MG63 (cell line): ENCODE data around the gene COX14. TPM values are rescaled to one million over a fixed set of nuclear protein-coding genes. Genes with fewer than 3 reads are reported as not detected.
"Not testable (repeated sequence)": the region's sequence is repeated elsewhere in the genome, so short reads cannot be mapped to it uniquely, and the experiment has no call there.

Source experiments
- DNase-seq: peaks from one replicate; pipeline ENCODE4 v3.0.0-alpha.2; 2020
- H3K27me3 ChIP-seq: fragments of 250-450 bp; sonication (Bioruptor Pico); 2 replicates; pipeline ENCODE4 v1.5.1; 2020; ENCODE audit warnings: mild to moderate bottlenecking, moderate library complexity
- H3K36me3 ChIP-seq: fragments of 250-450 bp; sonication (Bioruptor Pico); 2 replicates; pipeline ENCODE4 v1.5.1; 2020; ENCODE audit warnings: mild to moderate bottlenecking, moderate library complexity
- H3K4me3 ChIP-seq: fragments of 250-450 bp; sonication (Bioruptor Pico); 2 replicates; pipeline ENCODE4 v1.5.1; 2020; ENCODE audit warnings: mild to moderate bottlenecking, moderate library complexity
- H3K9me3 ChIP-seq: fragments of 250-450 bp; sonication (Bioruptor Pico); 2 replicates; pipeline ENCODE4 v1.5.1; 2020; ENCODE audit warnings: mild to moderate bottlenecking, moderate library complexity
- total RNA-seq: library from RNA; depleted of rRNA; stranded (reverse); fragments of >200 nt; shearing (Covaris generic); gene quantifications from 2 replicates; pipeline ENCODE4 v1.2.3, GENCODE V29; 2014; ENCODE audit warnings: low replicate concordance

Gene COX14
- total RNA-seq, 1 experiment from 2014 or later, result 39.3 TPM

GRCh38 chr12:50120521-50120920, 8.5 kb downstream of the COX14 start:
- Histone ChIP-seq H3K9me3 (peaks cover 2% of the 10 kb centered on the region; the same call in 1 of the 2 replicates), H3K36me3 (peaks cover 50% of the 10 kb centered on the region), H3K4me3 (no peak overlapping the region), H3K27me3 (no peaks in the 10 kb centered on the region)
- no peak for DNase-seq

- Histone ChIP-seq H3K36me3 (peaks cover 51% of the 10 kb centered on the region), H3K9me3 (peaks cover 2% of the 10 kb centered on the region; the same call in 1 of the 2 replicates), H3K4me3 (no peak overlapping the region), H3K27me3 (no peaks in the 10 kb centered on the region)
- DNase-seq, result no peak
Measured at GRCh38 chr12:50120953-50121352, 8.9 kb downstream of the COX14 start.

GRCh38 chr12:50121641-50122040, 9.6 kb downstream of the COX14 start:
- H3K27me3 ChIP-seq, result no peaks in the 10 kb centered on the region
- H3K4me3 ChIP-seq, result no peak overlapping the region
- peaks cover 52% of the 10 kb centered on the region for H3K36me3 ChIP-seq
- peaks cover 2% of the 10 kb centered on the region; the same call in 1 of the 2 replicates for H3K9me3 ChIP-seq
- DNase-seq, result no peak

- Histone ChIP-seq H3K4me3 (no peak overlapping the region), H3K36me3 (peaks cover 57% of the 10 kb centered on the region), H3K9me3 (peaks cover 2% of the 10 kb centered on the region; the same call in 1 of the 2 replicates), H3K27me3 (no peaks in the 10 kb centered on the region)
- DNase-seq, result no peak
Measured at GRCh38 chr12:50123203-50123602, 11.2 kb downstream of the COX14 start.

- Histone ChIP-seq H3K36me3 (peaks cover 48% of the 10 kb centered on the region), H3K27me3 (no peaks in the 10 kb centered on the region), H3K4me3 (no peak overlapping the region), H3K9me3 (no peaks in the 10 kb centered on the region)
- no peak for DNase-seq
Measured at GRCh38 chr12:50127546-50127945, 15.5 kb downstream of the COX14 start.

- Histone ChIP-seq H3K27me3 (no peaks in the 10 kb centered on the region), H3K9me3 (no peaks in the 10 kb centered on the region), H3K4me3 (no peak overlapping the region), H3K36me3 (peaks cover 58% of the 10 kb centered on the region)
- DNase-seq, result no peak
Measured at GRCh38 chr12:50129290-50129689, 17.3 kb downstream of the COX14 start.

GRCh38 chr12:50132505-50133135, 20.6 kb downstream of the COX14 start:
- H3K36me3 ChIP-seq, result peaks cover 55% of the 10 kb centered on the region

GRCh38 chr12:50142993-50143392, 31.0 kb downstream of the COX14 start:
- H3K4me3 ChIP-seq, result no peak overlapping the region
- DNase-seq, result no peak
- no peaks in the 10 kb centered on the region for H3K27me3 ChIP-seq
- no peaks in the 10 kb centered on the region for H3K9me3 ChIP-seq
- peaks cover 23% of the 10 kb centered on the region for H3K36me3 ChIP-seq

More at GRCh38 chr12:50132505-50133135, 20.6 kb downstream of the COX14 start:
- no peaks in the 10 kb centered on the region for H3K9me3 ChIP-seq
- DNase-seq, result no peak
- no peaks in the 10 kb centered on the region for H3K27me3 ChIP-seq
- no peak overlapping the region for H3K4me3 ChIP-seq

- H3K27me3 ChIP-seq, result no peaks in the 10 kb centered on the region
- no peak overlapping the region for H3K4me3 ChIP-seq
- H3K36me3 ChIP-seq, result peaks cover 6% of the 10 kb centered on the region; the same call in 1 of the 2 replicates
- H3K9me3 ChIP-seq, result no peaks in the 10 kb centered on the region
- no peak for DNase-seq
Measured at GRCh38 chr12:50145439-50145838, 33.4 kb downstream of the COX14 start.

- H3K27me3 ChIP-seq, result no peaks in the 10 kb centered on the region
- no peak overlapping the region for H3K4me3 ChIP-seq
- DNase-seq, result no peak
- peaks cover 2% of the 10 kb centered on the region; the same call in 1 of the 2 replicates for H3K36me3 ChIP-seq
- H3K9me3 ChIP-seq, result no peaks in the 10 kb centered on the region
Measured at GRCh38 chr12:50147281-50147680, 35.2 kb downstream of the COX14 start.

GRCh38 chr12:50148011-50148410, 36.0 kb downstream of the COX14 start:
- H3K36me3 ChIP-seq, DNase-seq, H3K4me3 ChIP-seq, H3K9me3 ChIP-seq, H3K27me3 ChIP-seq: not testable (repeated sequence)

GRCh38 chr12:50149311-50149710, 37.3 kb downstream of the COX14 start:
- no peak for DNase-seq

GRCh38 chr12:50151047-50151687, 39.1 kb downstream of the COX14 start:
- no peak overlapping the region for H3K4me3 ChIP-seq
- no peaks in the 10 kb centered on the region for H3K9me3 ChIP-seq
- no peak for DNase-seq
- no peaks in the 10 kb centered on the region for H3K27me3 ChIP-seq
- no peaks in the 10 kb centered on the region; the same call in 1 of the 2 replicates for H3K36me3 ChIP-seq

More at GRCh38 chr12:50149311-50149710, 37.3 kb downstream of the COX14 start:
- no peak overlapping the region for H3K4me3 ChIP-seq
- H3K36me3 ChIP-seq, result no peaks in the 10 kb centered on the region; the same call in 1 of the 2 replicates
- H3K27me3 ChIP-seq, result no peaks in the 10 kb centered on the region
- H3K9me3 ChIP-seq, result no peaks in the 10 kb centered on the region

- not testable (repeated sequence) for DNase-seq, H3K36me3 ChIP-seq, H3K27me3 ChIP-seq, H3K4me3 ChIP-seq, H3K9me3 ChIP-seq
Measured at GRCh38 chr12:50154947-50155346, 42.9 kb downstream of the COX14 start.

GRCh38 chr12:50156641-50157040, 44.6 kb downstream of the COX14 start:
- no peaks in the 10 kb centered on the region for H3K27me3 ChIP-seq
- no peaks in the 10 kb centered on the region; the same call in 1 of the 2 replicates for H3K36me3 ChIP-seq
- H3K9me3 ChIP-seq, result no peaks in the 10 kb centered on the region
- no peak overlapping the region for H3K4me3 ChIP-seq
- DNase-seq, result no peak

- no peak for DNase-seq
- Histone ChIP-seq H3K36me3 (no peaks in the 10 kb centered on the region; the same call in 1 of the 2 replicates), H3K27me3 (no peaks in the 10 kb centered on the region), H3K4me3 (no peak overlapping the region), H3K9me3 (no peaks in the 10 kb centered on the region)
Measured at GRCh38 chr12:50157259-50157658, 45.2 kb downstream of the COX14 start.

- Histone ChIP-seq H3K36me3 (no peaks in the 10 kb centered on the region; the same call in 1 of the 2 replicates), H3K4me3 (no peak overlapping the region), H3K9me3 (no peaks in the 10 kb centered on the region), H3K27me3 (no peaks in the 10 kb centered on the region)
- no peak for DNase-seq
Measured at GRCh38 chr12:50160643-50161042, 48.6 kb downstream of the COX14 start.

GRCh38 chr12:50162230-50162629, 50.2 kb downstream of the COX14 start:
- Histone ChIP-seq H3K27me3 (no peaks in the 10 kb centered on the region), H3K36me3 (no peaks in the 10 kb centered on the region; the same call in 1 of the 2 replicates), H3K4me3 (no peak overlapping the region), H3K9me3 (no peaks in the 10 kb centered on the region)
- no peak for DNase-seq
